ENCODE data around the gene INSR. TPM values are rescaled to one million over a fixed set of nuclear protein-coding genes. Genes with fewer than 3 reads are reported as not detected.

The INSR gene
- total RNA-seq, 2 experiments from 2014 or later = 2.0 to 2.5 TPM

DNA sequence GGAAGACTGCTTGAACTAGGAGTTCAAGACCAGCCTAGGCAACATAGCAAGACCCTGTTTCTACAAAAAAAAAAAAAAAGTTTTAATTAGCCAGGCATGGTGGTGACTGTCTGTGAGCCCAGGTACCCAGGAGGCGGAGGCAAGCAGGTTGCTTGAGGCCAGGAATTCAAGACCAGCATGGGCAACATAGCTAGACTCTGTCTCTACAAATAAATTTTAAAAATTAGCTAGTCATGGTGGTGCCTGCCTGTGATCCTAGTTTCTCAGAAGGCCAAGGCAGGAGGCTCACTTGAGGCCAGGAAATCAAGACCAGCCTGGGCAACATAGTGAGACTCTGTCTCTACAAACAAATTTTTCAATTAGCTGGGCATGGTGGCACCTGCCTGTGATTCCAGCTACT lies 6.1 kb downstream of the INSR start:
- POLR2A ChIA-PET = interaction anchor here (0.6 kb wide), 1 partner anchor 142 kb away, joined by 5 read pairs; no protein-coding TSS in a partner anchor
- Mint-ChIP-seq H3K9me3 (no peaks in the 10 kb centered on the region), H3K4me3 (no peak overlapping the region), H3K4me1 (peaks cover 3% of the 10 kb centered on the region), H3K36me3 (ENCODE audit: low read depth) (no peaks in the 10 kb centered on the region), H3K27ac (no peak overlapping the region), H3K27me3 (peaks cover 11% of the 10 kb centered on the region)
- CTCF ChIA-PET = no interaction called here
- no peak for DNase-seq

DNA sequence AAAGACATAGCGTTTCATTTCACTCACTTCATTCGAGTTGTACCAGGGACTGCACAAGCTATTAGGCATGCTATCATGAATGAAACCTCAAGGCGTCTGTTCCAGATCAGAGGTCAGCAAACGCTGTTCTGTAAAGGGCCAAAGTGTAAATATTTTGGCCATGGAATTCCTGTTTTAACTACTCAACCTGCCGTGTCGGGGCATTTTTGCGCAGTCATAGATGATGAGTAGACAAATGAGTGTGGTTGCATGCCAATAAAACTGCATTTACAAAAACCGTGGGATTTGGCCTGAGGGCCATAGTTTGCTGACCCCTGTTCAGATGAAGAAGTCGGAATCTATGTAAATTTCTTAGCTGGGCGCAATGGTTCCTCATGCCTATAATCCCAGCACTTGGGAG lies 6.5 kb downstream of the INSR start:
- Mint-ChIP-seq H3K36me3 (ENCODE audit: low read depth) (no peaks in the 10 kb centered on the region), H3K27me3 (peaks cover 7% of the 10 kb centered on the region), H3K4me3 (no peak overlapping the region), H3K4me1 (no peaks in the 10 kb centered on the region), H3K27ac (no peak overlapping the region), H3K9me3 (no peaks in the 10 kb centered on the region)
- ChIA-PET CTCF (no interaction called here), POLR2A (interaction anchor here (0.6 kb wide), 1 partner anchor 142 kb away, joined by 5 read pairs; no protein-coding TSS in a partner anchor)
- DNase-seq = no peak

GRCh38 chr19:7280940-7281666 lies 13.1 kb downstream of the INSR start:
- no peaks in the 10 kb centered on the region for H3K4me1 Mint-ChIP-seq
- H3K27me3 Mint-ChIP-seq = no peaks in the 10 kb centered on the region
- DNase-seq = no peak

GRCh38 chr19:7272856-7273578 lies 21.2 kb downstream of the INSR start:
- Mint-ChIP-seq H3K27me3 (no peaks in the 10 kb centered on the region), H3K27ac (no peak overlapping the region), H3K36me3 (ENCODE audit: low read depth) (no peaks in the 10 kb centered on the region), H3K4me3 (no peak overlapping the region), H3K4me1 (no peaks in the 10 kb centered on the region), H3K9me3 (no peaks in the 10 kb centered on the region)
- ChIA-PET POLR2A (no interaction called here), CTCF (no interaction called here)
- no peak for DNase-seq

More at GRCh38 chr19:7280940-7281666, 13.1 kb downstream of the INSR start:
- no peak overlapping the region for H3K27ac Mint-ChIP-seq
- H3K9me3 Mint-ChIP-seq = no peaks in the 10 kb centered on the region
- H3K36me3 Mint-ChIP-seq (ENCODE audit: low read depth) = no peaks in the 10 kb centered on the region
- ChIA-PET POLR2A (no interaction called here), CTCF (no interaction called here)
- no peak overlapping the region for H3K4me3 Mint-ChIP-seq

DNA sequence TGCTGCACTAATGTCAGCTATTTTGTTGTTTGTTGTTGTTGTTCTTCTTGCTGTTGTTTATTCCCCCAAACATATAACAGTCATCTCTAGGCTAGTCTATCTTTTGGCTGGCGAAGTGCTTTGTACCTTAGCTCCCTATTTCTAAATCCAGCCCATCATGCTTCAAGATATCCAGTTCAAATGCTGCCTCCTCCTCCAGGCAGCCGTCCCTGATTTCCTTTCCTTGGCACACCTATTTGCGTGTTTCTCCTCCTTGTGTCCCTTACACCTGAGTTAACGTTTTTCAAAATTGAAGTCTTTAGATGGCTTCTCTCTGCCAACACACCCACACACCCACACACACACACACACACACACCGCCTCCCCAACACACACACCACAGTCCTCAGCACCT lies 25.5 kb downstream of the INSR start:
- H3K27me3 Mint-ChIP-seq = no peaks in the 10 kb centered on the region
- no peak overlapping the region for H3K27ac Mint-ChIP-seq
- no peak overlapping the region for H3K4me3 Mint-ChIP-seq
- H3K4me1 Mint-ChIP-seq = no peaks in the 10 kb centered on the region
- ChIA-PET CTCF (no interaction called here), POLR2A (no interaction called here)
- H3K36me3 Mint-ChIP-seq (ENCODE audit: low read depth) = no peaks in the 10 kb centered on the region
- no peak for DNase-seq
- no peaks in the 10 kb centered on the region for H3K9me3 Mint-ChIP-seq

GRCh38 chr19:7267792-7268704 lies 26.2 kb downstream of the INSR start:
- no peak for DNase-seq
- no peaks in the 10 kb centered on the region for H3K36me3 Mint-ChIP-seq (ENCODE audit: low read depth)
- H3K4me1 Mint-ChIP-seq = no peaks in the 10 kb centered on the region
- no peak overlapping the region for H3K27ac Mint-ChIP-seq
- ChIA-PET CTCF (no interaction called here), POLR2A (no interaction called here)
- no peak overlapping the region for H3K4me3 Mint-ChIP-seq
- no peaks in the 10 kb centered on the region for H3K27me3 Mint-ChIP-seq
- no peaks in the 10 kb centered on the region for H3K9me3 Mint-ChIP-seq

DNA sequence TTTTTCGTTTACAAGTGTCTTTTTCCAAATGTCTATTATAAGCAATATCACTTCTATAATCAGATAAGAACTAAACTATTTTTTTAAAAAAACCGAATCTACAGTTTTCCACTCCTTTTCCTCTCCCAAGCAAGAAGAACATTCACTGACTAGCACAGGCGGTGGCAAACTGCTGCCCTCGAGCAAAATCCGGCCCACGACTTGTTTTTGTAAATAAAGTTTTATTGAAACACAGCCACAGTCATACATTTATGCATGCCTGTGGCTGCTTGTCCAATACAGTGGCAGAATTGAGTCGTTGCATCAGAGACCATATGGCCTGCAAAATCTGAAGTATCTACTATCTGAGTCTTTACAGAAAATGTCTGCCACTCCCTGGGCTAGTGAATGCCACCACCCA lies 27.4 kb downstream of the INSR start:
- no peaks in the 10 kb centered on the region for H3K4me1 Mint-ChIP-seq
- H3K27me3 Mint-ChIP-seq = no peaks in the 10 kb centered on the region
- H3K27ac Mint-ChIP-seq = no peak overlapping the region
- H3K4me3 Mint-ChIP-seq = no peak overlapping the region
- POLR2A ChIA-PET = interaction anchor here (0.6 kb wide), 1 partner anchor 70 kb away, joined by 4 read pairs; no protein-coding TSS in a partner anchor
- no peaks in the 10 kb centered on the region for H3K36me3 Mint-ChIP-seq (ENCODE audit: low read depth)
- no peaks in the 10 kb centered on the region for H3K9me3 Mint-ChIP-seq
- CTCF ChIA-PET = no interaction called here
- DNase-seq = no peak

- Mint-ChIP-seq H3K27me3 (no peaks in the 10 kb centered on the region), H3K4me1 (no peaks in the 10 kb centered on the region), H3K27ac (no peak overlapping the region), H3K36me3 (ENCODE audit: low read depth) (no peaks in the 10 kb centered on the region), H3K9me3 (no peaks in the 10 kb centered on the region), H3K4me3 (no peak overlapping the region)
- ChIA-PET POLR2A (interaction anchor here (0.6 kb wide), 1 partner anchor 69 kb away, joined by 4 read pairs; no protein-coding TSS in a partner anchor), CTCF (interaction anchor here (0.6 to 0.7 kb wide), 2 partner anchors 329 to 384 kb away, joined by 3 read pairs; no protein-coding TSS in a partner anchor)
- no peak for DNase-seq
Measured at GRCh38 chr19:7265963-7266362, 28.3 kb downstream of the INSR start.

DNA sequence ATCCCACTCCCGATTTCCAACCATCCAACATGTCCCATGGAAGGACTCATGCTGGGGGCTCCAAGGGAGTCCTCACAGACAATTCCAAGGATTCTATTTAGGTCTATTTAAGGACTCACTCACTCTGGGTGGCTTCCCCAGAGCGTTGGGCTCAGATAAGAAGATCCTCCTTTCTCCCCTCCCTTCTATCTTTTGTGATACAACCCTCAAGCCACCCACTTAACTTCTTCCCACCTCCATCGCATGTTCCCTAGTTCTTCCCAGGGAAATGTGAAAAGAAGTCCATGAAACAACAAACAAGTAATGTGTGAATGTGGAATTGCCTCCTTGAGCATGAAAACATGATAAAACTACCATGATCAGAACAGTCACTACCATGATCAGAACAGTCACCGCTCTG lies 29.4 kb downstream of the INSR start:
- POLR2A ChIA-PET = no interaction called here
- Mint-ChIP-seq H3K36me3 (ENCODE audit: low read depth) (no peaks in the 10 kb centered on the region), H3K27ac (no peak overlapping the region), H3K9me3 (no peaks in the 10 kb centered on the region), H3K4me1 (no peaks in the 10 kb centered on the region), H3K27me3 (no peaks in the 10 kb centered on the region), H3K4me3 (no peak overlapping the region)
- CTCF ChIA-PET = no interaction called here
- no peak for DNase-seq

DNA sequence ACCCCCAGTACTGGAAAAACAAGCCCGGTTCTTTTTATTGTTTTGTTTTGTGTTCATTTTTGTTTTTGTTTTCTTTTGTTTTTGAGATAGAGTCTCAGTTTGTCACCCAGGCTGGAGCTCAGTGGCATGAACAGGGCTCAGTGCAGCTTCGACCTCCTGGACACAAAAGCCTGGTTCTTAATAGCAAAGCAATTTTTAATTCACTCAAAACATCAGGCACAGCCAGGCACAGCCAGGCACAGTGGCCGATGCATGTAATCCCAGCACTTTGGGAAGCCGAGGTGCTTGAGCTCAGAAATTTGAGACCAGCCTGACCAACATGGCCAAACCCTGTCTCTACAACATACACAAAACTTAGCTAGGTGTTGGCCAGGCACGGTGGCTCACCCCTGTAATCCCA lies 30.7 kb downstream of the INSR start:
- Mint-ChIP-seq H3K36me3 (ENCODE audit: low read depth) (no peaks in the 10 kb centered on the region), H3K9me3 (no peaks in the 10 kb centered on the region), H3K4me1 (no peaks in the 10 kb centered on the region), H3K27ac (no peak overlapping the region), H3K27me3 (no peaks in the 10 kb centered on the region), H3K4me3 (no peak overlapping the region)
- ChIA-PET POLR2A (no interaction called here), CTCF (interaction anchor here (0.6 kb wide), 2 partner anchors 22 to 747 kb away, joined by 3 read pairs; no protein-coding TSS in a partner anchor)
- no peak for DNase-seq

DNA sequence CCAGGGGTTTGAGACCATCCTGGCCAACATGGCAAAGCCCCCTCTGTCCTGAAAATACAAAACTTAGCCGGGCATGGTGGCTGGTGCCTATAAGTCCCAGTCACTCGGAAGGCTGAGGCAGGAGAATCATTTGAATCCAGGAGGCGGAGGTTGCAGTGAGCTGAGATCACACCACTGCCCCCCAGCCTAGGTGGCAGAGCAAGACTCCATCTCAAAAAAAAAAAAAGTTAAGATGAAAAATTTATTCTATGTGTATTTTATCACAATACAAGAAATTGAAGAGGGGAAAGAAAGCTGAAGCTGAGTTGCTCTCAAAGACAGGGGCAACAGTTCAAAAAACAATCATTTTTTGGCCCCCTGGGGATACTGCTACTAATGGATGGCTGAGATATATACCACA lies 31.1 kb downstream of the INSR start:
- POLR2A ChIA-PET = no interaction called here
- Mint-ChIP-seq H3K27me3 (no peaks in the 10 kb centered on the region), H3K9me3 (no peaks in the 10 kb centered on the region), H3K36me3 (ENCODE audit: low read depth) (no peaks in the 10 kb centered on the region), H3K27ac (no peak overlapping the region), H3K4me1 (no peaks in the 10 kb centered on the region), H3K4me3 (no peak overlapping the region)
- DNase-seq = no peak
- CTCF ChIA-PET = interaction anchor here (0.6 kb wide), 1 partner anchor 22 kb away, joined by 3 read pairs; no protein-coding TSS in a partner anchor

DNA sequence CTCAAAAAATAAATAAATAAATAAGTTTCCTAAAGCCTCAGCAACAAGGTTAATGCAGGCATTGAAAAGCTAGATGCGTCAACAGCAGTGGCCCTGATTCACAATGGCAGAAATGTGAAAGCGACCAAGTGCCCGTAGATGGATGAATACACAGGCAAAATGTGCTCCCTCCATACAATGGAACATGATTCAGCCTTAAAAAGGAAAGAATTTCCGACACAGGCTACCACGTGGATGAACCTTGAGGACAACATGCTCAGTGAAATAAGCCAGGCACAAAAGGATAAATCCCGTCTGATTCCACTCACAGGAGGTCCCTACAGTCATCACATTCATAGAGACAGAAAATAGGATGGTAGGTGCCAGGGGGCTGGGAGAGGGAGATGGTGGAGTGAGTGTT lies 31.7 kb downstream of the INSR start:
- Mint-ChIP-seq H3K4me3 (no peak overlapping the region), H3K27me3 (no peaks in the 10 kb centered on the region), H3K27ac (no peak overlapping the region), H3K9me3 (no peaks in the 10 kb centered on the region), H3K4me1 (no peaks in the 10 kb centered on the region), H3K36me3 (ENCODE audit: low read depth) (no peaks in the 10 kb centered on the region)
- POLR2A ChIA-PET = no interaction called here
- CTCF ChIA-PET = no interaction called here
- no peak for DNase-seq

DNA sequence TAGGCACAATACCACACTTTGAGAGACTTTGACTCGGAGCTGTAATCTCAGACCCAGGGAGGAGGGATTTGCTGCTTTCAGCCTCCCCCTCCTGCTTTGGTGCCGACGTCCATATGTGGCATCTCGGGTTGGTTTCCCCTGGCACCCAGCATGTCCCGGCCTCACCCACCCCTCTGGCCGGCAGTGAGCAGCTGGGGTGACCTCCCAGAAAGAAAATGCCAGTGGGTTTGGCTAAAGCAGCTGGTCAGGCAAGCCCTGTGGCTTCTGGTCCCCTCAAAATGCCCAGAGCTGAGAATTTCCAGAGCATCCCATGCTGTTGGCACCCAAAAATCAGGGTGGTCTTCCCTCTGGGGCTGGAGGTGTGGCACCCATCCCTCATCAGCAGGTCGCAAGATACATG lies 34.1 kb downstream of the INSR start:
- Mint-ChIP-seq H3K36me3 (ENCODE audit: low read depth) (no peaks in the 10 kb centered on the region), H3K27me3 (no peaks in the 10 kb centered on the region), H3K9me3 (no peaks in the 10 kb centered on the region), H3K4me3 (no peak overlapping the region), H3K27ac (no peak overlapping the region), H3K4me1 (no peaks in the 10 kb centered on the region)
- POLR2A ChIA-PET = no interaction called here
- DNase-seq = no peak
- CTCF ChIA-PET = no interaction called here
